Ascending aorta (tissue), 2 donors: ENCODE measurements around the gene AKAP4. TPM values are rescaled to one million over a fixed set of nuclear protein-coding genes. Genes with fewer than 3 reads are reported as not detected.

Experiments
- DNase-seq, 2 donors: peaks; one replicate each; pipeline ENCODE4 v3.0.0-alpha.2; 2019; ENCODE audit warnings: low spot score in 2 of 2
- H3K27ac ChIP-seq, 2 donors: fragments of 200-600 bp; sonication (generic); one replicate each; pipeline ENCODE4 v1.5.1; 2016 to 2017; ENCODE audit warnings: mild to moderate bottlenecking in 1 of 2
- H3K27me3 ChIP-seq: fragments of 200-600 bp; sonication (generic); one replicate; pipeline ENCODE4 v1.5.1; 2017
- H3K36me3 ChIP-seq, 2 donors: fragments of 200-600 bp; sonication (generic); one replicate each; pipeline ENCODE4 v1.5.1; 2016
- H3K4me1 ChIP-seq, 2 donors: fragments of 200-600 bp; sonication (generic); one replicate each; pipeline ENCODE4 v1.5.1; 2016 to 2017; ENCODE audit warnings: mild to moderate bottlenecking in 1 of 2
- H3K4me3 ChIP-seq, 2 donors: fragments of 200-600 bp; sonication (generic); one replicate each; pipeline ENCODE4 v1.5.1; 2016 to 2017; ENCODE audit warnings: mild to moderate bottlenecking in 1 of 2
- H3K9me3 ChIP-seq, 2 donors: fragments of 200-600 bp; sonication (generic); one replicate each; pipeline ENCODE4 v1.5.1; 2016
- CTCF ChIP-seq, 3 experiments: fragments of 200-600 bp in 2 of 3; fragments of 450-650 bp in 1 of 3; sonication (generic) in 2 of 3; IDR thresholded peaks; one replicate each; pipeline ENCODE4 v1.5.1; 2016 to 2019; ENCODE audit warnings: antibody characterized with exemption in 3 of 3, mild to moderate bottlenecking in 1 of 3, moderate library complexity in 1 of 3
- intact Hi-C: fragments of 100-400 bp; cut with DNase I; formaldehyde crosslinking; loops from one replicate; pipeline ENCODE4 v1.15.1; 2023
- total RNA-seq: library from RNA; depleted of rRNA; stranded (reverse); fragments of >200 nt; gene quantifications from one replicate; pipeline ENCODE4 v1.1.0, GENCODE V29; 2016

Gene AKAP4
- total RNA-seq, 1 donor from 2014 or later = not detected

- DNase-seq = no peak
- H3K4me1 ChIP-seq = no peaks in the 10 kb centered on the region
- no peaks in the 10 kb centered on the region for H3K36me3 ChIP-seq
- intact Hi-C loops = no loop called here
- no peaks in the 10 kb centered on the region for H3K9me3 ChIP-seq
- no peaks in the 10 kb centered on the region for H3K27me3 ChIP-seq
- TF ChIP-seq CTCF (IDR thresholded peaks at IDR 0.05) = no peak
- no peak overlapping the region for H3K27ac ChIP-seq
- no peak overlapping the region for H3K4me3 ChIP-seq
These were observed 2.5 kb downstream of the AKAP4 start for GRCh38 chrX:50198348-50198747.

- intact Hi-C loops = no loop called here
- no peak overlapping the region for H3K27ac ChIP-seq
These were observed 11.8 kb downstream of the AKAP4 start for GRCh38 chrX:50188859-50189600.

GRCh38 chrX:50183891-50184290 is 16.9 kb downstream of the AKAP4 start:
- Histone ChIP-seq H3K4me1 (no peaks in the 10 kb centered on the region), H3K27me3 (no peaks in the 10 kb centered on the region), H3K9me3 (no peaks in the 10 kb centered on the region), H3K27ac (no peak overlapping the region), H3K4me3 (no peak overlapping the region), H3K36me3 (no peaks in the 10 kb centered on the region)
- intact Hi-C loops = no loop called here
- no peak for TF ChIP-seq CTCF (IDR thresholded peaks at IDR 0.05)
- no peak for DNase-seq

More at GRCh38 chrX:50188859-50189600, 11.8 kb downstream of the AKAP4 start:
- Histone ChIP-seq H3K4me1 (no peaks in the 10 kb centered on the region), H3K4me3 (no peak overlapping the region), H3K9me3 (no peaks in the 10 kb centered on the region), H3K27me3 (no peaks in the 10 kb centered on the region), H3K36me3 (no peaks in the 10 kb centered on the region)
- no peak for TF ChIP-seq CTCF (IDR thresholded peaks at IDR 0.05)
- DNase-seq = no peak

- DNase-seq = no peak
- no peak overlapping the region for H3K4me3 ChIP-seq
- H3K4me1 ChIP-seq = no peaks in the 10 kb centered on the region
- H3K27ac ChIP-seq = no peak overlapping the region
- H3K27me3 ChIP-seq = no peaks in the 10 kb centered on the region
- H3K9me3 ChIP-seq = no peaks in the 10 kb centered on the region
- no peaks in the 10 kb centered on the region for H3K36me3 ChIP-seq
- no peak for TF ChIP-seq CTCF (IDR thresholded peaks at IDR 0.05)
- intact Hi-C loops = no loop called here
These were observed 20.5 kb downstream of the AKAP4 start for GRCh38 chrX:50180073-50180940.

- Histone ChIP-seq H3K4me3 (no peak overlapping the region), H3K27me3 (no peaks in the 10 kb centered on the region), H3K4me1 (no peaks in the 10 kb centered on the region), H3K36me3 (no peaks in the 10 kb centered on the region), H3K27ac (no peak overlapping the region), H3K9me3 (no peaks in the 10 kb centered on the region)
- intact Hi-C loops = no loop called here
- DNase-seq = no peak
- TF ChIP-seq CTCF (IDR thresholded peaks at IDR 0.05) = no peak
These were observed 31.1 kb downstream of the AKAP4 start for GRCh38 chrX:50169717-50170116.
